Fibroblast of the conjunctiva (primary cell): ENCODE data around the gene CBS.
"Not testable (repeated sequence)": the region's sequence is repeated elsewhere in the genome, so short reads cannot be mapped to it uniquely, and the experiment has no call there.

ENCODE experiments used
- DNase-seq: peaks from one replicate; pipeline ENCODE4 v3.0.0-alpha.2; 2010; ENCODE audit warnings: low read depth

The CBS gene

DNA sequence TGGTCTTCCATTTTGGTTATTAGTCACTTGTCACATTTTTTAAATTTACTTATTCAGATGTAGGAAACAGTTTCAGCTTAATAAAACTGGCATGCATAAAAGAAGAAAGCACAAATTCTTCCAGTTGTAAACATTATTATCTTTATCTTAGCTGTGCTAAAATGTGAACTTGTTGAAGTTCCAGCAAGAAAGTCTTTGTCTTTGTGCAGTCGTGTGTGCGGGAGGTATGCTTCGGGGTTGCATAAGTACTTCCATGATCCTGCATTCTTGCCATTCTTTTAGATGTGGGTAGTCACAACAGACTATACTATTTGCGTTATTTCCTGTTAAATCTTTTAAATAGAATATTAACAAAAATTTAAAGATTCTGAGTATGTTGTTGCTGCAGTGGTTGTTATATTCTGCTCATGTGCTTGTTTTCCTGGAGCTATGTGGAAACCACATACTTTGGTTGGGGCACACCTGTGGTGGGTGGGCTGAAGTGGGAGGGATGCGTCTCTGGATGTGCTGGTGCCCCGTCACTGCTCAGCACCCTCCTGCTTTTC is 49.9 kb downstream of the CBS start:
- DNase-seq: peak; percentile 13

- no peak for DNase-seq
Observed at GRCh38 chr21:43024439-43025136, 51.0 kb downstream of the CBS start.

DNA sequence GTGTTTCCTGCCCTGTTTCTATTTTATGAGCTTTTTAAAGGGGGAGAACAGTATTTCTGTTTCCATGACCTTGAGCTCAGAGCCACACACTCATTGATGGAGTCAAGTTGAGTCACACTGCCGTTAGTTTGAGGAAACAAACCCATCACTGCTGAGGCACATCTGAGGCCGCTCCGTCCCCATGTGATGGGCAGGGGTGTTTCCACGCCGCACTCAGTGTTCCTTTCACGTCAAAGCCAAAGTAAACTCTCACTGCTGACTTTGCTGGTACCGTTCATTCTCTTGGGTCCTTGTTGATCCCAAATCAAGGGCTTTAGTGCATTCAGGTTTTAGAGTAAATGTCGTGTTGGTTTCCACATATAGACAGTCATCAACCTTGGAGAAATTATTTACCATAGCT is 52.5 kb downstream of the CBS start:
- no peak for DNase-seq

- DNase-seq: no peak
Observed at GRCh38 chr21:43021756-43022600, 53.7 kb downstream of the CBS start.

DNA sequence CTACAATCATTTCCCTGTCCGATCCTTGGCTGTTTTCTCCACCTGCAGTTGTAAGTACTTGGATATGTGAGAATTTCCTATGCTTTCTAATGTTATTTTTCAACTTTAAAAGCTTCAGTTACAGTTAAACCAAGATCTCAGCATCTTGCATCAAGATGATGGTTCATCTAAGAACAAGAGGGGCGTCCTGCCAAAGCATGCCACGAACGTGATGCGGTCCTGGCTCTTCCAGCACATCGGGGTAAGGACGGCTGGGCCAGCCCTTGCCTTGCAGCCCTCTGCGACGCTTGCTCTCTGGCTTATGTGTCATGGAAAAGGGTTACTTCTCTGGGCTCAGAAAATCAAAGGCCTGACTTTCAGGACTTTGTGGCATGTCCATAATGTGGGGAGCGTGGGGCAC is 54.4 kb downstream of the CBS start:
- no peak for DNase-seq

- no peak for DNase-seq
Observed at GRCh38 chr21:43020771-43021170, 54.9 kb downstream of the CBS start.

DNA sequence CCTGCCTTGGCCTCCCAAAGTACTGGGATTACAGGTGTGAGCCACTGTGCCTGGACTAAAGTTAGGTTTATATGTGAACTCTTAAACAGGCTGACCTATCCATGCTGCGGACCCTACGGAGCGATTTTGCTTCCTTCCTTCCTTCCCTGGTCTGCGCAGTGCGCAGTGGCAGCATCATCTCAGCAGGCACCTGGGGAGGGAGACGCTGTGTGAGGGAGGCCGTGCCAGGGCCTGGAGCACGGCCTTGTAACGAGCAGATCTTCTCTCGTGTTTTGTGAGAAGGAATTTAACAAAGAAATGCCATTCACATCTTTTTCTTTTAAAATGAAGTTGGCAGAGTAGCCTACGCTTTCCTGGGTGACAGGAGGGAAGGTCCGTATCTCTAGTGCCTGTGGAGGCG is 55.5 kb downstream of the CBS start:
- DNase-seq: no peak

DNA sequence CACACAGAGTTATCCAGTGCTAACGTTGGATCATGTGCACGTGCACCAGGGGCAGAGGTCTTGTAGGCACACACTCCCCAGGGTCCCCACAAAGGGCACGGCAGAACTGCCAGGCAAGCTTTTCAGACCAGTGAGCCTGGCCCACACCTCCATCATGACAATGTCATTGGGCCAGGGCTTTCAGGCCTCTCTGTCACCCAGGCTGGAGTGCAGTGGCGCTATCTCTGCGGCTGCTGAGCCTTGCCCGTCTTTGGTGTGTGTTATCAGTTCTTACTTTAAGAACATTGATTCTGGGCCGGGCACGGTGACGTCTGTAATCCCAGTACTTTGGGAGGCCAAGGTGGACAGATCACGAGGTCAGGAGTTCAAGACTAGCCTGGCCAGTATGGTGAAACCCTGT is 57.1 kb downstream of the CBS start:
- DNase-seq: no peak

DNA sequence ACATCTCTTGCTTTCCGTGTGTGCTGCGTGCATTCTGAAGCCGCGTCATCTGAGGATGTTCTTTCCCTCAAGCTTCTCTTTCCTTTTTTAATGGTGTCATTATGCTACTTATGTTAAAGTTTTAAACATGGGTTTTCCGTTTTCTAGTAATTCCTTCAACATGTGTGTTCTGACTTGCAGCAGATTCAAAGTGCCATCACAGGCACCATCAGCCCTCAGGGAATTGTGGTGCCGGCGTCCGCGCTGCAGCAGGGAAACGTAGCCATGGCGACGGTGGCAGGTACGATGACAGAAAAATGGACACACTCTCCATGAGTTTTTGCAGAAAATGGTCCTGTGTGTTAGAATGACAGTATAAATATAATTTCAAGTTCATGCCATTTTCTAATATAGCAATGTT is 58.9 kb downstream of the CBS start:
- no peak for DNase-seq

DNA sequence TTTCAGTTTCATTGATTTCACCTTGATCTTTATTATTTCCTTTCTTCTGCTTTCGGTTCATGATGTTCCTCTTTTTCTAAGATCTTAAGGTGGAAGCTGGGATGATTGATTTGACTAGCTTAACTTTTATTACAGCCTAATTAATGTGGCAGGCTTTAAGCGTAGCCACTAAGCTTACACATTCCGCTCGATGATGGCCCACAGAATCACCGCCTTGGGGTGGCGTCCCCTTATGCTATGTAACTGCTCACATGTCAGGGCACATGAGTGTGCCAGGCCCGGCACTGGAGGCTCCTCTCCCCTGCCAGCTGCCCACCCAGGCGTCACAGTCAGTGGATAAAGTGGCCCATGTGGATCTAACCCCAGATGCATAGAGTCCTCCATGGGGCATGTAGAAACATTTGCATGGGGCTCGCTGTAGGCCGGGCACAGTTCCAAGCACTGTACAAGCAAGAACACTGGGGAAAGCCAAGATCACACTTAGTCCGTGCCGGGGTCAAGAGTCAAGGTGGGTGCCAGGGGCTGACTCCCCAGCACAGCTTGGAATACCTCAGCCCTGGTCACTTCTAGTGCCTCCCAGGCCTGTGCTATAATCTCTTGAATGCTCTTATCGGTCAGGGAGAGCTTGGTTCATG is 59.6 kb downstream of the CBS start:
- no peak for DNase-seq

- no peak for DNase-seq
Observed at GRCh38 chr21:43012596-43012995, 63.0 kb downstream of the CBS start.

GRCh38 chr21:43006874-43007208 is 68.8 kb downstream of the CBS start:
- DNase-seq: no peak

GRCh38 chr21:43006051-43006873 is 69.4 kb downstream of the CBS start:
- DNase-seq: not testable (repeated sequence)

GRCh38 chr21:43005635-43006034 is 70.0 kb downstream of the CBS start:
- no peak for DNase-seq

- no peak for DNase-seq
Observed at GRCh38 chr21:43004926-43005325, 70.7 kb downstream of the CBS start.
